HG02884 (cell line): ENCODE measurements around the gene PPT2.
"Not testable (repeated sequence)": the region's sequence is repeated elsewhere in the genome, so short reads cannot be mapped to it uniquely, and the experiment has no call there.

Source experiments
- ATAC-seq: cut with Tn5 transposase; IDR thresholded peaks from one replicate; pipeline ENCODE4 v1.9.1; 2021; ENCODE audit warnings: mild to moderate bottlenecking, moderate library complexity; ENCODE audit not compliant: unreplicated experiment

Gene PPT2

GRCh38 chr6:32126880-32127279 lies 27.1 kb upstream of the PPT2 start:
- ATAC-seq: no peak

GRCh38 chr6:32127409-32127716 lies 26.6 kb upstream of the PPT2 start:
- no peak for ATAC-seq

GRCh38 chr6:32127717-32128592 lies 26.0 kb upstream of the PPT2 start, which contains the start of gene ATF6B:
Gene ATF6B (minus strand): TSS chr6:32128246. CDS start chr6:32128207, 39 bp downstream.
- ATAC-seq: peak; percentile 78

GRCh38 chr6:32128751-32129296 lies 25.1 kb upstream of the PPT2 start:
- ATAC-seq: no peak

GRCh38 chr6:32129297-32130088 lies 24.4 kb upstream of the PPT2 start:
- no peak for ATAC-seq

- no peak for ATAC-seq
Observed at GRCh38 chr6:32131439-32131948, 22.4 kb upstream of the PPT2 start.

GRCh38 chr6:32132110-32132509 lies 21.8 kb upstream of the PPT2 start:
- no peak for ATAC-seq

- no peak for ATAC-seq
Observed at GRCh38 chr6:32133786-32134185, 20.2 kb upstream of the PPT2 start.

- no peak for ATAC-seq
Observed at GRCh38 chr6:32137454-32137853, 16.5 kb upstream of the PPT2 start.

GRCh38 chr6:32139590-32139989 lies 14.4 kb upstream of the PPT2 start:
- ATAC-seq: no peak

- ATAC-seq: no peak
Observed at GRCh38 chr6:32140420-32141046, 13.4 kb upstream of the PPT2 start.

GRCh38 chr6:32144238-32144637 lies 9.7 kb upstream of the PPT2 start:
- not testable (repeated sequence) for ATAC-seq

GRCh38 chr6:32146287-32146686 lies 7.7 kb upstream of the PPT2 start:
- ATAC-seq: no peak

- no peak for ATAC-seq
Observed at GRCh38 chr6:32146687-32147086, 7.3 kb upstream of the PPT2 start.

- ATAC-seq: no peak
Observed at GRCh38 chr6:32147401-32148132, 6.4 kb upstream of the PPT2 start.

- no peak for ATAC-seq
Observed at GRCh38 chr6:32148289-32149091, 5.5 kb upstream of the PPT2 start.

GRCh38 chr6:32149092-32149755 lies 4.7 kb upstream of the PPT2 start:
- ATAC-seq: no peak

- ATAC-seq: no peak
Observed at GRCh38 chr6:32149932-32150870, 3.7 kb upstream of the PPT2 start.
